CD4-positive, alpha-beta T cell treated with Interleukin-15 for 4 hours (primary cell): ENCODE measurements around the gene GNS.
"Not testable (repeated sequence)": the region's sequence is repeated elsewhere in the genome, so short reads cannot be mapped to it uniquely, and the experiment has no call there.

Experiments
- DNase-seq: peaks from one replicate; pipeline ENCODE4 v3.0.0-alpha.2; 2020; ENCODE audit warnings: low spot score

Gene GNS

DNA sequence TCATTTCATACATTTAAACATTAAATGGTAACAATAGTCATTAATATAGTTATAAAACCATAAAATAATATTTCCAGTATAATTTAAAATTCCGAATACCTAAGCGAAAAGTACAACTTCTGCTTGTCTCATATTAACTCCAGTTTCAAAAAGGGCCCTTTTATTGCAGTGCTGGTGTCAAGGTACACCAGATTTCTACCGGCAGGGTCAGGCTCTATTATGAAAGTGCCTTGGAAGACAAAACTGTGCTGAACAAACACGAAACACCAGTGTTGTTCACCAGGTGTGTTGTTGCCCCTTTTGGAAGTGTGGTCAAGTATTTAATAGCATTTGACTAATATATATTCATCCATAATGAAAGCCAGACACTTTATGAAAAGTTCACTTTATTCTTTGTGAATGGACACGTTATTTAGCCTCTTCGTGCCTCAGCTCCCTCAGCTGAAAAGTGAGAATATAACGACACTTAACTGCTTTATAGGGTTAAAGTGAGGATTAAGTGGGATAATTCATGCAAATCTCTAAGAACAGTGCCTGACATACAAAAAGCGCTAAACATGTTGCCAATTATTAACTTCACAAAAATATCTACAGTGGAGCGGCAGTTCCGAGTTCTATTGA, 20.3 kb upstream of the GNS start:
- no peak for DNase-seq

DNA sequence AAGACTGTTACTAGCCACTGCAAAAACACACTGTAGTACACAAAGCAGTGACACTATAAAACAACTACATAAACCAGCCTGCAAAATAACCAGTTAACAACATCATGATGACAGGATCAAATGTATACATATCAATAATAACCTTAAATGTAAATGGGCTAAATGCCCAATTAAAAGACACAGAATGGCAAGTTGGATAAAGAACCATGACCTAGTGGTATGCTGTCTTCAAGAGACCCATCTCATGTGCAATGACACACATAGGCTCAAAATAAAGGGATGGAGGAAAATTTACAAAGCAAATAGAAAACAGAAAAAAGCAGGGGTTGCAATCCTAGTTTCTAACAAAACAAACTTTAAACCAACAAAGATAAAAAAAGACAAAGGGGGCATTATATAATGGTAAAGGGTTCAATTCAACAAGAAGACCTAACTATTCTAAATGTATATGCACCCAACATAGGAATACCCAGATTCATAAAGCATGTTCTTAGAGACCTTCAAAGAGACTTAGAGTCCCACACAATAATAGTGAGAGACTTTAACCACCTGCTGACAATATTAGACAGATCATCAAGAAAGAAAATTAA, 16.0 kb upstream of the GNS start:
- DNase-seq = not testable (repeated sequence)

DNA sequence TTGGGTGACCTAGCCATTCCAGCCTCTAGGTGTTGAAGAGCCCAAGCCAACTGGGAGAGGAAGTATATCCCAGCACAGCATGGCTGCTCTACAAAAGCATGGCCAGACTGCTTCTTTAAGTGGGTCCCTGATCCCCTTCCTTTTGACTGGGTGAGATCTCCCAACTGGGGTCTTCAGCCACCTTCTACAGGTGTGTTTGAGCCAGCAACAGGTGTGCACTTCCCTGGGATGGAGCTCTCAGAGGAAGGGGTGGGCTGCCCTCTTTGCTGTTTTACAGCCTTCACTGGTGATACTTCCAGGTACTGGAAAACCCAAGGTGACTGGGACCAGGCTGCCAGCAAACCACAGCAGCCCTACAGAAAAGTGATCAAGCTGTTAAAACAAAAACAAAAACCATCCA, 14.2 kb upstream of the GNS start:
- no peak for DNase-seq

GRCh38 chr12:64767495-64767894, 8.3 kb upstream of the GNS start:
- no peak for DNase-seq

- DNase-seq = no peak
Measured at GRCh38 chr12:64760808-64761573, 1.8 kb upstream of the GNS start.

- no peak for DNase-seq
Measured at GRCh38 chr12:64757771-64758170, 1.4 kb downstream of the GNS start.

- DNase-seq = no peak
Measured at GRCh38 chr12:64756376-64756775, 2.8 kb downstream of the GNS start.

DNA sequence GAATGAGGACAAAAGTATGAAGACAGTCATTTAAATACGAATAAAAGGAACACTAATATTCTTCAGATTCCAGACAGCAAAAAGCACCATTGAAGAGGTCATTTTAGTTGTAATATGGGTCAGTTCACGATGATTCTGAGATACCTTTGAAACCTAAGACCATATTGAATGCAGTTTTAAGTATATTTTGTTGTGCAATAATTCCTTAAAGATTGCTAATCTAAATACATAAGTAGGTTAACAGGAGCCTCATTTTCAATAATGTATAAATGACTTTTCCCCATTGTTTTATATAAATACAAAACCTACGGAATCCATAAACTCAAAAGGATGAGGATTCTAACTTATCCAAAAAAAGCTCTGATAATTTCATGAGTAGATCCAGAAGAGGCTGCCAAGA, 5.8 kb downstream of the GNS start:
- DNase-seq = no peak

- DNase-seq = no peak
Measured at GRCh38 chr12:64752833-64753238, 6.4 kb downstream of the GNS start.

GRCh38 chr12:64752032-64752431, 7.2 kb downstream of the GNS start:
- DNase-seq = no peak

DNA sequence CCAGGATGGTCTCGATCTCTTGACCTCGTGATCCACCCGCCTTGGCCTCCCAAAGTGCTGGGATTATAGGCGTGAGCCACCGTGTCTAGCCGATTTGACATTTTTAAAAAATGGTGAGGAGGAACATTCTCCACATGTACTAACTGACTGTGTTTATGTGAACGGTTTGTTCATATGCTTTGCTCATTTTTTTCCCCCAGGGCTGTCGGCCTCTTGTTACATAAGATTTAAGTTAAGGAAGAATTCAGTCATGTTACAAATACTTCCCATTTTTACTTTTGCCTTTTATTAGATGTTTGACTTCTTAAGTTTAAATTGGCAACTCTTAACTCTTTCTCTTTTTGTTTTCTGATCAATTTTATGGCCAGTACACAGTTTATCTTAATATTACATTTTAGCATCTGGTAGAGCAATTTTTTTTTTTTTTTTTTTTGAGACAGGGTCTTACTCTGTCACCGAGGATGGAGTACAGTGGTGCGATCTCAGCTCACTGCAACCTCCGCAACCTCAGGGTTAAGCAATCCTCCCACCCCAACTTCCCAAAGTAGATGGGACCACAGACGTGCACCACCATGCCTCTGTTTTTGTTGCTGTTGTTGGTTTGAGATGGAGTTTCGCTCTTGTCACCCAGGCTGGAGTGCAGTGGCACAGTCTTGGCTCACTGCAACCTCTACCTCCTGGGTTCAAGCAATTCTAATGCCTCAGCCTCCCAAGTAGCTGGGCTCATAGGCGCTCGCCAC, 9.6 kb downstream of the GNS start:
- DNase-seq = no peak

DNA sequence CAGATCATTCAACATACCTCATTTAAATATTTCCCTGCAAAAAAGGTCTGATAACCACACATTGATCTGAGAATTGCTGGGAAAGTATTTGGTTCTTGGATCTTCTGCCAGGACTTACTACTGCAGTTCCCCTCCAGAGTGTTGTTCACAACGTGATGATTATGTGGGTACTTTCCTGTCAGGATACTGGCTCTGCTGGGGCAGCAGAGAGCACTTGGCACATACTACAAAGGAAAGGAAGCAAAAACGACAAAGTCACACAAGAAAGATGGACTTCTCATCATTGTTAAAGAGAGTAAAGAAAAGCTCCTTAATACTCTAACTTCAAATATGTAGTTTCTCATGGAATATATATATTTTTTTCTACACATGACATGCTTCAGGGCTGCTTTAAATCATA, 11.5 kb downstream of the GNS start:
- DNase-seq = no peak

DNA sequence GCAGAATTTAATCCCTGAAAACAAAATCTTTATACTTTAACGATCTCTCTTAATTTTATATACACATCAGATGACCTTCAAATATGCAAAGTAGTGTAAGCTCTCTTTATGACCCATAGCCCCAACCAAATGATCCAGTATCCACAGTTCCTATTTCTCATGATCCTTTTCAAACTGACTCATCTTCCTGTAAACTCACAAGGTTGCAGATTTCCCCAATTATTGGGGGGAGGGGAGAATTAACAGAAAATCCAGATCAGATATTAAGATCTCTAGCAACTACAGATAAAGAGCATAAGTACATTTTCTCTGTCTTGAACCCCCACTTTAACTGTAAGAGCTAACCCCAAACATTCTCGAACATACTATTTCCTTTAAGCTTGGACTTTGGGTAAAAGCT, 12.5 kb downstream of the GNS start:
- no peak for DNase-seq

DNA sequence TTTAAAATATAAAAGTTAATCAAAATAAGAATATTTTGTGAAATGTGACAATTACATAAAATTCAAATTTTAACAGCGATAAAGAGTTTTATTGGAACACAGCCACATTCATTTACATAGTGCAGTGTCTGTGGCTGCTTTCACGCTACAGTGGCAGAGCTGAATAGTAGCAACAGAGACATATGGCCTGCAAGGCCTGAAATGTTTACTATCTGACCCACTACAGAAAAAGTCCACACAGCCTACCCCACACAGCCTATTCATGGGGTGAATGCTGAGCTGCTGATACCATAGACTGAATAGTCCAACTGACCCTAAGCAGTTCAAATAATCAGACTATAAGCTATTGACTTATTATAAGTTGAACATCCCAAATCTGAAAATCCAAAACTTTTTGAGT, 13.2 kb downstream of the GNS start:
- no peak for DNase-seq

GRCh38 chr12:64745259-64745807, 13.9 kb downstream of the GNS start:
- no peak for DNase-seq

DNA sequence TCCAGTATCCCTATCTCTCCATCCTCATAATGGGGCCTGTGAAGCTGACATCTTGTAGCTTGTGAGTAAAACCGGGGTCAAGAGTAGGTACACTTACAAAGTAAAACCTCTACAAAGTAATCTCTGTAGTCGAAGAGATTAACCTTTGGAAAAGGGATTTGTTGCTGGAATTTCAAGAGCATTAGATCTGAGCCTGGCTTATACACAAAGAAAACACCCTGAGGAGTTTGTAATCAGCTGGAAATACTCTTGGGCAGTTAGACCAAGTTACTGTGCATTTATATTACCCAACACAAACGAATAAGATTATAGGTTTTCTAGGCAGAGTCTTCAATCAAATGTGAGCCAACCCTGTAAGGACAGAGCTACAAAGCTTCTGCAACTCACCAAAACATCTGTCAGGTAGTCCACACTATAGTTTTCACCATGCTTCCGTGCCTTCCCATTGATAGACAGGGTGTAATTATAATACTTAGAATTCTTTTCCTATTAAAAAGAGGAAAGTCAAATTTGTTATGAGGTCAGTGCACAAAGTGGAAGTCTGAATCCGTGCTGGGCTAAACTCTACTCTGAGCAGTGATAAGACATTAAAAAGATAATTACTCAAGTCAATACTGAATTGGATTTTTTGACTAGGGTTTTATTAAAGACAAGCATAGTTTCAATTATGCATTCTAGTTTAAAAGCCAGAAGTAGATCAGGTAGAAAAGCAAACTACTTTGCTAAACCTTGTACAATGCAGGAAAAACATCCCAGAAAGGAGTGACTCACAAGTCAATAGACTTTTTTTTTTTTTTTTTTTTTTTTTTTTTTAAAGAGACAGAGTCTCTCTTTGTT, 14.6 kb downstream of the GNS start:
- no peak for DNase-seq

DNA sequence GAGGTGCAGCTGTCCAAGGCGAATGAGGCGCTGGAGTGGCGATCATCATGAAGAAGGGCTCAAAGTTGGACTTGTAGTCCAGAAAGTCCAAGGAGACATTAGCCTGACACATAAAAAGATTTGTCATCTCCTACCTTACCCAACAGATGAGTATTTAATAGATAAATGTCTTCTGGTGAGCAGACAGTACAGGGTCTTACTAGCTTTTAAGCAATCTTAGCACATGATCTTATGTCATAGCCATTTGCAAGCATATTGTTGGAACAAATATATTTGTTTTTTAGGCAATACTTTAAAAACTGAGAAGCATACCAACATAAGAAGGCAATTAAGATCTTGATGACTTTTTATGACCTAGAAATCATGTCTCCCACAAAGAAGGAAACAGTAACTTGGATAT, 16.0 kb downstream of the GNS start:
- no peak for DNase-seq

- DNase-seq = no peak
Measured at GRCh38 chr12:64742416-64742815, 16.8 kb downstream of the GNS start.

DNA sequence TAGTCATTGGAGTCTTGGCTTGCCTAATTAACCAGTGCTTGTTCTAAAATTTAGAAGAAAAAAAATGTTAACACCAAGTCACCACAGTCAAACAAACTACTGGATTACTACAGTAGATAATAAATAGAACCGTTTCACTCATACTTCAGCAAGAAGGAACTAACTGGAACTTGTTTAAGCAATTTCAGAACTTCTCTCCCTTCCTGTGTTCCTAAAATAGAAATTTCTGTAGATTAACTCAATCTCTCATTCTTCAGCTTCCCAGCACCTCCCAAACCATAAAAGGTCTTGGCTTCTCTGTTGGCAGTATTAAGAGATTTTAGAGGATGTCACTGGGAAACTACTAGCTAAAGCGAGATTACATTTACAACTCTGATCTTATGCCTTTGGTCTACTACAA, 18.6 kb downstream of the GNS start:
- DNase-seq = no peak

GRCh38 chr12:64739778-64740177, 19.4 kb downstream of the GNS start:
- no peak for DNase-seq

GRCh38 chr12:64737539-64737938, 21.7 kb downstream of the GNS start:
- DNase-seq = peak; percentile 39

DNA sequence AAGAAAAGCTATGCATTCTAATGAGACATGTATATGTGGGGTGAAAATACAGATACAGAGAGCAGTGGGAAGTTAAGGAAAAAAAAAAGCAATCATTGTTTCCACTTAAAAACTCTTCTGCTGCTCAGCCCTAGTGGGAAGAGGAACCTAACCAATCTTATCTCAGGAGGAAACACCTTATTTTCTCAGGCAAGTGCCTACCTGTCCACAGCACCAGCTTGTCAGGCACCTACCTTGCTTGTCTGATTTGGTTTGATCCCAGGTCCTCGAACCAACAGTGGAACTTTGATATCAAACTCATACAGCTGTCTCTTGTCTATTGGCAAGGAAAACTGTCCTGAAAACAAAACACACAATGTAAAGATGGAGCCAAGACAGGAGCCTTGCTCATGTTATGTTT, 22.4 kb downstream of the GNS start:
- DNase-seq = no peak
